ENCODE results near the gene MYOM3. TPM values are rescaled to one million over a fixed set of nuclear protein-coding genes. Genes with fewer than 3 reads are reported as not detected.

The MYOM3 gene
- total RNA-seq, 1 donor from 2014 or later, result 0.69 TPM

- TF ChIP-seq CTCF (IDR thresholded peaks at IDR 0.05), result no peak
- peak; percentile 15 for DNase-seq
- Histone ChIP-seq H3K36me3 (no peaks in the 10 kb centered on the region), H3K27ac (no peak overlapping the region), H3K4me1 (no peaks in the 10 kb centered on the region), H3K4me3 (no peak overlapping the region), H3K27me3 (no peaks in the 10 kb centered on the region), H3K9me3 (no peaks in the 10 kb centered on the region)
- intact Hi-C loops (cut with DNase I), result no loop called here
- no peak for ATAC-seq
Measured at GRCh38 chr1:24141311-24141997, 29.5 kb upstream of the MYOM3 start.

GRCh38 chr1:24140741-24141181 lies 28.8 kb upstream of the MYOM3 start:
- no peaks in the 10 kb centered on the region for H3K27me3 ChIP-seq
- intact Hi-C loops (cut with DNase I), result no loop called here
- no peaks in the 10 kb centered on the region for H3K9me3 ChIP-seq
- DNase-seq (peak; percentile 58), ATAC-seq (no peak)
- no peak for TF ChIP-seq CTCF (IDR thresholded peaks at IDR 0.05)
- no peaks in the 10 kb centered on the region for H3K36me3 ChIP-seq
- H3K4me3 ChIP-seq, result no peak overlapping the region
- H3K27ac ChIP-seq, result no peak overlapping the region
- no peaks in the 10 kb centered on the region for H3K4me1 ChIP-seq

GRCh38 chr1:24139841-24140425 lies 28.0 kb upstream of the MYOM3 start:
- Histone ChIP-seq H3K9me3 (no peaks in the 10 kb centered on the region), H3K27me3 (no peaks in the 10 kb centered on the region), H3K4me3 (no peak overlapping the region), H3K27ac (no peak overlapping the region), H3K36me3 (no peaks in the 10 kb centered on the region), H3K4me1 (no peaks in the 10 kb centered on the region)
- TF ChIP-seq CTCF (IDR thresholded peaks at IDR 0.05), result no peak
- intact Hi-C loops (cut with DNase I), result no loop called here
- DNase-seq, result peak; percentile 53
- peak; percentile 20 for ATAC-seq

- no peak for DNase-seq
- Histone ChIP-seq H3K9me3 (no peaks in the 10 kb centered on the region), H3K36me3 (no peaks in the 10 kb centered on the region), H3K4me3 (no peak overlapping the region), H3K4me1 (no peaks in the 10 kb centered on the region), H3K27ac (no peak overlapping the region), H3K27me3 (no peaks in the 10 kb centered on the region)
- intact Hi-C loops (cut with DNase I), result no loop called here
- no peak for TF ChIP-seq CTCF (IDR thresholded peaks at IDR 0.05)
- ATAC-seq, result no peak
Measured at GRCh38 chr1:24139222-24139489, 27.2 kb upstream of the MYOM3 start.

DNA sequence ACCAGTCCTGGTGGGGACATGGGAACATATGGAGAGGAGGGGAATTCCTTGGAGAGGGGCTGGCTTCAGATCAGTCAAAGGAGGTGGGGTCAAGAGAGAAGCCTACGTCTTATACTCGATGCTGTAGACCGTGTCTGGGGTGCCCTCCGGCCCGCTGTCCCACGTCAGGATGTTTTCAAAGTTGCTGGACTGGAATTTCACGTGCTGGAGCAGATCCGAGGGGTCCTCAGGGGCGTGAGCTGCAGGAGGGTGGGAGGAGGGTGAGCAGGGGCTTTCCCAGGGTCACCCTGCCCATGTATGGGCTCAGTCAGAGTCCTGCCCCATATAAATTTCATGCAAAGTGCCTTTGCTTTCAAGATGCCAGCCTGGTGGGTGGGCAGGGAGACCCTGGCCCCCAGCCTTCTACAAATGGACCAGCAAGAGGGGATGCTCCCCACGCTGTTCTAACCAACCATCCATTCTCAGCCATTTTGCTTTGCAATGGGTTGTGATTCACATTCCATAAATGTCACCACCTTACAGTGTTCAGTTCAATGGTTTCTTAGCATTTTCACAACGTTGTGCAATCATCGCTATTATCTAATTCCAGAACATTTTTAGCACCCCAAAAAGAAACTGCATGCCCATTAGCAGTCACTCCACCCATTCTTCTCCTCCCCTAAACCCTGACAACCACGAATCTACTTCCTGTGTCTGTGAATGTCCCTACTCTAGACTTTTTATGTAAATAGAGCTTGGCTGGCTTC lies 26.7 kb upstream of the MYOM3 start:
- Histone ChIP-seq H3K27me3 (no peaks in the 10 kb centered on the region), H3K36me3 (no peaks in the 10 kb centered on the region), H3K9me3 (no peaks in the 10 kb centered on the region), H3K4me1 (no peaks in the 10 kb centered on the region), H3K4me3 (no peak overlapping the region), H3K27ac (no peak overlapping the region)
- ATAC-seq (no peak), DNase-seq (peak; percentile 33)
- no peak for TF ChIP-seq CTCF (IDR thresholded peaks at IDR 0.05)
- intact Hi-C loops (cut with DNase I), result no loop called here

All from upper lobe of right lung (tissue), 1 donor.